Esophagus muscularis mucosa (tissue), 4 donors: Measurements from ENCODE around the gene ALDH8A1.

ENCODE experiments used
- EP300 ChIP-seq: sonication (generic); formaldehyde crosslinking; IDR thresholded peaks from one replicate; pipeline ENCODE4 v1.6.1; 2017; ENCODE audit warnings: antibody characterized with exemption
- POLR2A ChIP-seq: fragments of 450-650 bp; IDR thresholded peaks from one replicate; pipeline ENCODE4 v1.6.1; 2017; ENCODE audit warnings: antibody characterized with exemption, moderate library complexity, mild to moderate bottlenecking, low read depth
- POLR2AphosphoS5 ChIP-seq, 2 donors: sonication (generic); formaldehyde crosslinking; IDR thresholded peaks; one replicate each; pipeline ENCODE4 v1.6.1; 2017; ENCODE audit warnings: antibody characterized with exemption in 2 of 2
- TF ChIP-seq, protein P1 (sequence below), 3 experiments: fragments of 200-600 bp in 2 of 3; fragments of 450-650 bp in 1 of 3; sonication (generic) in 2 of 3; IDR thresholded peaks; one replicate each; pipeline ENCODE4 v1.5.1; 2017 to 2019; ENCODE audit warnings: antibody characterized with exemption in 3 of 3, mild to moderate bottlenecking in 2 of 3, moderate library complexity in 1 of 3

DNA sequence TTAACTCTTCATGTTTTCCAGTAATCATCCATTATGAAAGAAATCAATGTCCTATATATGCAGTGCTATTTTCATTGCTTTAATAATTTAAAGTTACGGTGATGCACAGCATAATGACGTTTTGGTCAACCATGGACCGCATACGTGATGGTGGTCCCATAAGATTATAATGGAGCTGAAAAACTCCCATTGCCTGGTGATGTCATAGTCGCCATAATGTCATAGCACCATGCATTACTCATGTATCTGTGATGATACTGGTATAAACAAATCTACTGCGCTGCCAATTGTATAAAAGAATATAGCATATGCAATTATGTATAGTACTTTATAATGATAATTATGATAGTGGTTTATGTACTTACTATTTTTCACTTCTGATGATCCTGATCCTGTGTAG lies 42.3 kb upstream of the ALDH8A1 start:
- TF ChIP-seq, protein P1, sequence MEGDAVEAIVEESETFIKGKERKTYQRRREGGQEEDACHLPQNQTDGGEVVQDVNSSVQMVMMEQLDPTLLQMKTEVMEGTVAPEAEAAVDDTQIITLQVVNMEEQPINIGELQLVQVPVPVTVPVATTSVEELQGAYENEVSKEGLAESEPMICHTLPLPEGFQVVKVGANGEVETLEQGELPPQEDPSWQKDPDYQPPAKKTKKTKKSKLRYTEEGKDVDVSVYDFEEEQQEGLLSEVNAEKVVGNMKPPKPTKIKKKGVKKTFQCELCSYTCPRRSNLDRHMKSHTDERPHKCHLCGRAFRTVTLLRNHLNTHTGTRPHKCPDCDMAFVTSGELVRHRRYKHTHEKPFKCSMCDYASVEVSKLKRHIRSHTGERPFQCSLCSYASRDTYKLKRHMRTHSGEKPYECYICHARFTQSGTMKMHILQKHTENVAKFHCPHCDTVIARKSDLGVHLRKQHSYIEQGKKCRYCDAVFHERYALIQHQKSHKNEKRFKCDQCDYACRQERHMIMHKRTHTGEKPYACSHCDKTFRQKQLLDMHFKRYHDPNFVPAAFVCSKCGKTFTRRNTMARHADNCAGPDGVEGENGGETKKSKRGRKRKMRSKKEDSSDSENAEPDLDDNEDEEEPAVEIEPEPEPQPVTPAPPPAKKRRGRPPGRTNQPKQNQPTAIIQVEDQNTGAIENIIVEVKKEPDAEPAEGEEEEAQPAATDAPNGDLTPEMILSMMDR (IDR thresholded peaks at IDR 0.05) = no peak
- TF ChIP-seq POLR2AphosphoS5 (IDR thresholded peaks at IDR 0.05) (no peak), POLR2A (no peak), EP300 (no peak)
